NCI-H2107 treated with DMSO at 0.1 percent for 48 hours (cell line): Measurements from ENCODE around the gene METTL15.
"Not testable (repeated sequence)": the region's sequence is repeated elsewhere in the genome, so short reads cannot be mapped to it uniquely, and the experiment has no call there.

ENCODE experiments used
- DNase-seq: peaks from one replicate; lab custom pipeline; 2025; ENCODE audit not compliant: unreplicated experiment; lab: John Stamatoyannopoulos, UW

METTL15 gene

GRCh38 chr11:28110108-28110820, 2.1 kb downstream of the METTL15 start:
- peak; percentile 49 for DNase-seq

- no peak for DNase-seq
Measured at GRCh38 chr11:28110821-28111200, 2.6 kb downstream of the METTL15 start.

DNA sequence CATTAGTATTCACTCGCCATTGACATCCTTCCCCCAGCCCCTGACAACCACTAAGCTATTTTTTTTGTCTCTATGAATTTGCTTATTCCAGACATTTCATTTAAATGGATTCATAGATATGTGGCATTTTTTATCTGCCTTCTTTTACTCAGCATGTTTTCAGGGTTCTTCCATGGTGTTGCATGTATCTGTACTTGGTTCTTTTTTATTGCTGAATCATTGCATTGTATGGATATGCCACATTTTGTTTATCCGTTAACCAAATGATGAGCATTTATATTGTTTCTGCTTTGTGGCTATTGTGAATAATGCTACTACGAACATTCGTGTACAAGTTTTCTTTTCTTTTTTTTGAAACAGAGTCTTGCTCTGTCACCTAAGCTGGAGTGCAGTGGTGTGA, 5.9 kb downstream of the METTL15 start:
- no peak for DNase-seq

GRCh38 chr11:28114731-28115130, 6.5 kb downstream of the METTL15 start:
- no peak for DNase-seq

DNA sequence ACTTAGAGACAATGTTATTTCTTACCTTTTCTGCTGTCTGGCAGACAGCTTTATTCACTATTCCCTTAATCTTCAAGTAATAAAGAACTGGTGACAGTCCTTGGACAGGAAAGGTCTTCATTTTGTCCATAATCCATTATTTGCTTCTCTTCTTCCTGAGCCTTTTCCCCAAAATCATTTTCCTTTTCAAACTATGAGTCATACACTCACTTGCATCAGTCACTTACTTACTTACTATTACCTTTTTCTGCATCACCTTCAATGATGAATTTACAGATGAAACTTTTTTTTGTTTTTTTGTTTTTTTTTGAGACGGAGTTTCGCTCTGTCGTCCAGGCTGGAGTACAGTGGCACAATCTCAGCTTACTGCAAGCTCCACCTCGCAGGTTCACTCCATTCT, 9.5 kb downstream of the METTL15 start:
- no peak for DNase-seq

- DNase-seq: no peak
Measured at GRCh38 chr11:28123151-28123581, 15.0 kb downstream of the METTL15 start.

GRCh38 chr11:28132548-28132947, 24.4 kb downstream of the METTL15 start:
- no peak for DNase-seq

DNA sequence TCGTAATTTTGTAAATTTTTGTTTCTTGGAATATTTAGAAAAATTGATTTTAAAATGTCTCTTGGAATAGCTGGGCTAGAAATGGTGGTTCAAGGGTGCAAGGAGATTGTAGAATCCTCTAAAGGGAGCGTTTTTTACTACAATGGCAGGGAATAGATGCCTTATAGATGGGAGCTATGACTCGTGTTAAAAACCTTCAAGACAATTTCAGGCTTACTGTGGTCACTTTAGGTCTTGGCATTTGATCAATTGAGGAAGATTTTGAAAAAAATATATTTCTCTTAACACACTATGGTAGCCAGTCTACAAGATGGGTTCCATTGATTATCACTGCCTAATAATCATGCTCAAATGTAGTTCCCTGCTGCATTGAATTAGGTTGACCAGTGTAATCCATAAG, 25.0 kb downstream of the METTL15 start:
- DNase-seq: no peak

- DNase-seq: not testable (repeated sequence)
Measured at GRCh38 chr11:28136157-28136556, 28.0 kb downstream of the METTL15 start.

GRCh38 chr11:28137366-28137765, 29.2 kb downstream of the METTL15 start:
- DNase-seq: no peak

GRCh38 chr11:28137832-28138231, 29.6 kb downstream of the METTL15 start:
- DNase-seq: no peak

DNA sequence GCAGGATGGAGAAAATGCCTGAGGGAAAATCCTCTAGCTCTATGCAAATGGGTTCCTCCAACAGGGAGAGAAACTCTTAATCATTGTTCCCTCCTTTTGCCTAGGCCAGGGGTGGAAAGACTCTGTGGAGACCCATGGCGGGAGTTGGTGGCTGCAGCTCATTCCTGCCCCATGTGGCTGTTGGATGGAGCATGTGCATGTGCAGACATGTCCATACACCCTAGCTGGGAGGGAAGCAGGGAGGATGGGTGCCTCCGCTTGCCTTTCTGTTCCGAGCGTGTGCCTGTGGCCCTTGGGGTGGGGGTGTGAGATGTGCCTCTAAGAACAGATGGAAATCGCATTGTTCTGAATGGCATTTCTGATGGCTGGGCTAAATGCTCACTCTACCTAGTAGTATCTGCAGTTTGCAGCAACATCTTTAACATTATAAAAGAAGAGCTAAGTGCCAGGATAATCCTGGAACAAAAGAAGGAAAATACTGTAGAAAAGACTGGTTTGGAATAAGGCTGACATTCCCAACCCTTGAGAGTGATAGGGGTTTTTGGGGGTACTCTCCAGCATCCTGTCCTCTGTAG, 31.7 kb downstream of the METTL15 start:
- no peak for DNase-seq

GRCh38 chr11:28140689-28141455, 32.7 kb downstream of the METTL15 start:
- DNase-seq: no peak

DNA sequence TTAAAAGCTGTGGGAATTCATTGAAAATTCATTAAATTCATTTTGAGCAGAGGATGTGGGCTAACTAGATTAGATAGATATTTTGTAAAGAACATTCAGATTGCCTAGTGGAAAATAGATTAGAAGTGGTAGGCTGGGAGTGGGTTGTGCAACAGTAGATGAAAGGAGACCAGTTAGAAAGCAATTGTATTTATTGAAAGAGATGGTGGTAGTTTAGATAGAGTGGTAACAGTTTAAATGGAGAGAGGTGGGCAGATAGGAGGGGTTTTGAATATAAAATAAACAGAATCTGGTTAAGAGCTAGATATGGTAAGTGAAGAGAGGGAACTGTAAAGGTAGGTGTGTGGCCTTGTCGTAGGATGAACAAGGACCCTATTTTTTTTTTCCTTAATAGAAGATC, 34.5 kb downstream of the METTL15 start:
- no peak for DNase-seq

- peak; percentile 4 for DNase-seq
Measured at GRCh38 chr11:28144808-28145207, 36.6 kb downstream of the METTL15 start.

DNA sequence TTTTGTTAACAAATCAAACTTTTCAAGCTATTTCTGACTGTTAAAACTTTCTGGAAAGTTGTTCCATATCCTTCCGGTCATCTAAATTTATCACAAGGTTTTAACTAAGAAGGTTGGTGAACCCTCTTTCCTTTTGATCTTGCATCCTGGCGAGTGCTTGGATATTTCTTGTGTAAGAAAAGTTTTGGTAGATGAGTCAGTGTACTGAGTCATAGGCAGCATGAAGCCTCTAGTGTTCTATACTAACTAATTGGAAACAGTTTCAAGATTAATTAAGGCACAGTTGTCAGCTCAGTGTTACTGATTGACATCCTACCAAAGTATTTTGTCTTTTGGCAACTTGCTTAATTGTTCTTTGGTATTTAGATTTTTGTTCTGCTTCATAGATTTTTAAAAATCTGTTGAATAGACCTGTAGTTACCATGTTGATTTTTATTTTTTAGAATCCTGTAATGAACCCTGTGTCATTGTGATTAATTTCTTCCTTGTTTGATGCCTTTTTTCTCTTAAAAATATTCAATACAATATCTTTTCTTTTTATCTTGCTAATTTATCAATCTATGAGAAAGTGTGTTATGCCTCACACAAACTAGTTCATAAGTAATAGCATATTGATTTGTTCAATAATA, 38.0 kb downstream of the METTL15 start:
- DNase-seq: no peak

DNA sequence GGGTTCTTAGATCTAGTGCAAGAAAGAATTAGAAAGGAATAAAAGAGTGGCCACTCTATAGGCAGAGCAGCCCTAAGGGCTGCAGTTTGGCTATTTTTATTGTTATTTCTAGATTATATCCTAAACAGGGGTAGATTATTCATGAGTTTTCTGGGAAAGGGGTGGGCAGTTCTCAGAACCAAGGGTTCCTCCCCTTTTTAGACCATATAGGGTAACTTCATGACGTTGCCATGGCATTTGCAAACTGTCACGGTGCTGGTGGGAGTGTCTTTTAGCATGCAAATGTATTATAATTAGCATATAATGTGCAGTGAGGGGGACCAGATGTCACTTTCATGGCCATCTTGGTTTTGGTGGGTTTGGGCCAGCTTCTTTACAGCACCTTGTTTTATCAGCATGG, 44.6 kb downstream of the METTL15 start:
- no peak for DNase-seq

DNA sequence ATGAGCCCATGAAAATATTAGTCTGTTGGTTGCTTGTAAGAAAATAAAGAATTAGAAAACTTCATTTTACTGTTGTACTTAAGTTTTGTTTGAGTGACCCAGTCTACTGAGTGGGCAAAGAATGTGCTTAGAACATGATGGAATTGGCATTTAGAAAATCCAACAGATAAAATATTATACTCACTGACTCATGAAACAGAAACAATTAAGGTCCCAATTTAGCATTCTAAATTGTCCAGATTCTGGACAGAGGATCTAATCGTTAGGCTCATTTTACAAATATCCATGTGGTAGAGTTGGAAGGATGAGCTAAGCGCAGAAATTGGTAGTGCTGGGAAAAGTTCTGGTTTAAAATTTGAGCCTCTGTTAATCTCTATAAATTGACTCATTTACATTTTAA, 45.4 kb downstream of the METTL15 start:
- no peak for DNase-seq

GRCh38 chr11:28168718-28169117, 60.5 kb downstream of the METTL15 start:
- no peak for DNase-seq

DNA sequence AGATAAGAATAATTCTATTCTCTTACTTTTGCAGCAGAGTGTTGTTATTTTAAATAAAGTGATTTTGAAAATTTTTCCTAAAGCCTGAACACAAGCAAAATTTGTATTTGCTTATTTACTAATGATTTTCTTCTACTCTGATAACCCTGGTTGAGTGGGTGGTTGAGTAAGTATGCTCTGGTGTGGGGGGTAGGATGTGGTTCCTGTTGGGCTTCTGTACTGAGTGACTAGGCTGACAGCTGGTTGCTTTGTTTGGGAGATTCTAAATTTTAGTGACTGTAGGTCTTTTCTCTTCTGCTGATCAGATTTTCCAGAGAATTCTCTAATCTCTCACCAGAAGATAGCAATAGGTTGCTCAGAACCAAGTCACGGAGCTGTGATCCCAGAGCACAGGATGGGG, 61.6 kb downstream of the METTL15 start:
- DNase-seq: no peak

- DNase-seq: no peak
Measured at GRCh38 chr11:28170759-28171158, 62.6 kb downstream of the METTL15 start.

DNA sequence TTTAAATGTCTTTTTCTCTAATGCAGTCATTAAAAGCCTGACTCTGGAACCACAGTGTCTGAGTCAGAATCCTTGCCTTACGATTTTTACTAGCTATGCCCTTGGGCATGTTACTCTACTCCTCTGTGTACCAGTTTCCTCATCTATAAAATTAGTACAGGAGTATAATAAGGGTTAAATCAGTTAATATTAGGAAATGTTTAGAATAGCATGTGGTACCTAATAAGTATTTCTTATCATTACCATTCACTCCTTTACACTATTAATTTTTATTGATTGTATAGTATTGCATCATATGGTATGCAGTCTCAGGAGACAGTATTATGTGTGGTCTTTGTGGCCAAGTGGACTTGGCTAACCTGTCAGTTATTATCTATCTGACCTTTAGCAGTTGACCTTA, 68.2 kb downstream of the METTL15 start:
- no peak for DNase-seq
